Neural cell (in vitro differentiated cells): ENCODE data around the gene OR6C65. TPM values are rescaled to one million over a fixed set of nuclear protein-coding genes. Genes with fewer than 3 reads are reported as not detected.
"Not testable (repeated sequence)": the region's sequence is repeated elsewhere in the genome, so short reads cannot be mapped to it uniquely, and the experiment has no call there.

Experiments
- H2AFZ ChIP-seq: fragments of 200-600, 300-800 bp; sonication (generic), shearing (Covaris generic); 2 replicates; pipeline ENCODE4 v1.6.0; 2014; ENCODE audit warnings: low read depth, mild to moderate bottlenecking, antibody characterized with exemption, low read length, moderate library complexity
- H3F3A ChIP-seq: fragments of 200-600 bp; shearing (Covaris generic); 2 replicates; pipeline ENCODE4 v1.6.1; 2016; ENCODE audit warnings: mild to moderate bottlenecking, moderate library complexity, mixed read lengths, antibody characterized with exemption, low read length; ENCODE audit not compliant: insufficient read depth, poor library complexity, severe bottlenecking
- H3K27ac ChIP-seq: fragments of 200-600, 300-800 bp; sonication (generic), shearing (Covaris generic); 2 replicates; pipeline ENCODE4 v1.5.1; 2014; ENCODE audit warnings: mild to moderate bottlenecking, low read length, moderate library complexity
- H3K27me3 ChIP-seq: fragments of 300-800, 200-600 bp; sonication (generic), shearing (Covaris generic); 2 replicates; pipeline ENCODE4 v1.6.0; 2014; ENCODE audit warnings: mild to moderate bottlenecking, low read depth, low read length, moderate library complexity; ENCODE audit not compliant: insufficient read depth
- H3K36me3 ChIP-seq: fragments of 300-800, 200-600 bp; sonication (generic), shearing (Covaris generic); 2 replicates; pipeline ENCODE4 v1.5.1; 2014; ENCODE audit warnings: mild to moderate bottlenecking, antibody characterized with exemption, low read length, moderate library complexity; ENCODE audit not compliant: insufficient read depth
- H3K4me2 ChIP-seq: fragments of 300-800, 200-600 bp; sonication (generic), shearing (Covaris generic); 2 replicates; pipeline ENCODE4 v1.6.0; 2014; ENCODE audit warnings: mild to moderate bottlenecking, low read length
- H3K4me3 ChIP-seq: fragments of 300-800, 200-600 bp; sonication (generic), shearing (Covaris generic); 2 replicates; pipeline ENCODE4 v1.5.1; 2014; ENCODE audit warnings: mild to moderate bottlenecking, low read length, moderate library complexity
- H3K79me2 ChIP-seq: fragments of 200-600 bp; shearing (Covaris generic); replicated peaks from 2 replicates; pipeline ENCODE4 v1.6.0; 2014; ENCODE audit warnings: mild to moderate bottlenecking, low read length, moderate library complexity; ENCODE audit not compliant: insufficient read depth
- H3K9ac ChIP-seq: fragments of 300-800, 200-600 bp; sonication (generic), shearing (Covaris generic); 2 replicates; pipeline ENCODE4 v1.6.1; 2016; ENCODE audit warnings: mild to moderate bottlenecking, low read length, mixed read lengths
- H3K9me2 ChIP-seq: fragments of 200-600 bp; shearing (Covaris generic); 2 replicates; pipeline ENCODE4 v1.6.1; 2016; ENCODE audit warnings: mild to moderate bottlenecking, low read length, mixed read lengths; ENCODE audit not compliant: insufficient read depth
- H3K9me3 ChIP-seq: fragments of 200-600, 300-800 bp; sonication (generic), shearing (Covaris generic); 2 replicates; pipeline ENCODE4 v1.6.1; 2016; ENCODE audit warnings: mild to moderate bottlenecking, mixed run types, low read length, moderate library complexity, mixed read lengths
- H4K20me1 ChIP-seq: fragments of 200-600 bp; shearing (Covaris generic); 2 replicates; pipeline ENCODE4 v1.6.1; 2016; ENCODE audit warnings: mild to moderate bottlenecking, mixed run types; ENCODE audit not compliant: insufficient read depth
- CTCF ChIP-seq: fragments of 450-650 bp; IDR thresholded peaks from 2 replicates; pipeline ENCODE4 v1.5.1; 2014; ENCODE audit warnings: antibody characterized with exemption, mild to moderate bottlenecking, moderate library complexity; ENCODE audit not compliant: poor library complexity, severe bottlenecking
- EP300 ChIP-seq: fragments of 450-650 bp; conservative IDR thresholded peaks from 2 replicates; pipeline ENCODE4 v1.6.1; 2014; ENCODE audit warnings: antibody characterized with exemption, mild to moderate bottlenecking, moderate library complexity; ENCODE audit not compliant: poor library complexity, severe bottlenecking
- EZH2 ChIP-seq: fragments of 200-600, 300-800 bp; shearing (Covaris generic), sonication (generic); IDR thresholded peaks from 2 replicates; pipeline ENCODE4 v1.6.1; 2014; ENCODE audit warnings: antibody characterized with exemption, low read length, borderline replicate concordance, mild to moderate bottlenecking; ENCODE audit not compliant: insufficient read depth, poor library complexity, severe bottlenecking
- MXI1 ChIP-seq: fragments of 450-650 bp; conservative IDR thresholded peaks from 2 replicates; pipeline ENCODE4 v1.6.1; 2014; ENCODE audit warnings: antibody characterized with exemption, mild to moderate bottlenecking; ENCODE audit not compliant: poor library complexity, severe bottlenecking
- POLR2AphosphoS5 ChIP-seq: IDR thresholded peaks from 2 replicates; pipeline ENCODE4 v1.6.1; 2012
- RAD21 ChIP-seq: fragments of 450-650 bp; conservative IDR thresholded peaks from 2 replicates; pipeline ENCODE4 v1.6.1; 2014; ENCODE audit warnings: antibody characterized with exemption, mild to moderate bottlenecking, moderate library complexity
- REST ChIP-seq: IDR thresholded peaks from 2 replicates; pipeline ENCODE4 v1.6.1; 2012; ENCODE audit warnings: borderline replicate concordance
- SMC3 ChIP-seq: fragments of 450-650 bp; conservative IDR thresholded peaks from 2 replicates; pipeline ENCODE4 v1.6.1; 2014; ENCODE audit warnings: antibody characterized with exemption, mild to moderate bottlenecking, moderate library complexity; ENCODE audit not compliant: poor library complexity
- polyA plus RNA-seq: library from polyadenylated mRNA; depleted of rRNA; stranded (reverse); fragments of >200 nt; gene quantifications from 2 replicates; pipeline ENCODE4 v1.2.3, GENCODE V29; 2014

The OR6C65 gene
- polyA plus RNA-seq, 1 donor from 2014 or later, result not detected

GRCh38 chr12:55428331-55429243 is 28.3 kb downstream of the OR6C65 start:
- Histone ChIP-seq H3K9me3 (no peaks in the 10 kb centered on the region), H2AFZ (no peak overlapping the region), H3K27ac (no peak overlapping the region)

GRCh38 chr12:55441233-55441632 is 40.9 kb downstream of the OR6C65 start:
- H3K4me3 ChIP-seq, H3K9me3 ChIP-seq, H3F3A ChIP-seq, H3K36me3 ChIP-seq, H3K79me2 ChIP-seq, H3K27ac ChIP-seq, H3K9ac ChIP-seq, H4K20me1 ChIP-seq, H3K4me2 ChIP-seq, H2AFZ ChIP-seq, H3K9me2 ChIP-seq, H3K27me3 ChIP-seq: not testable (repeated sequence)

More at GRCh38 chr12:55428331-55429243, 28.3 kb downstream of the OR6C65 start:
- Histone ChIP-seq H3K79me2 (no peaks in the 10 kb centered on the region), H3K9me2 (no peaks in the 10 kb centered on the region), H3K9ac (no peak overlapping the region), H3K4me2 (no peak overlapping the region), H3K27me3 (no peaks in the 10 kb centered on the region), H3K36me3 (no peaks in the 10 kb centered on the region), H3F3A (no peaks in the 10 kb centered on the region), H4K20me1 (no peaks in the 10 kb centered on the region), H3K4me3 (no peak overlapping the region)
- TF ChIP-seq CTCF (no peak), POLR2AphosphoS5 (no peak), EP300 (no peak), MXI1 (no peak)

- no peaks in the 10 kb centered on the region for H4K20me1 ChIP-seq
- no peak within 1 kb of the TSS for H3K9ac ChIP-seq
- no peak within 1 kb of the TSS for H2AFZ ChIP-seq
- no peak for TF ChIP-seq RAD21
- no peak for TF ChIP-seq EZH2
- TF ChIP-seq SMC3, result no peak
- TF ChIP-seq REST, result no peak
- no peak for TF ChIP-seq MXI1
- no peak for TF ChIP-seq EP300
- no peaks in the 10 kb centered on the region for H3F3A ChIP-seq
- H3K79me2 ChIP-seq, result no peaks in the 10 kb centered on the region
- no peaks in the 10 kb centered on the region for H3K9me3 ChIP-seq
- H3K4me3 ChIP-seq, result no peak within 1 kb of the TSS
- H3K27ac ChIP-seq, result no peak within 1 kb of the TSS
- no peaks in the 10 kb centered on the region for H3K9me2 ChIP-seq
- no peaks in the 10 kb centered on the region for H3K27me3 ChIP-seq
- H3K4me2 ChIP-seq, result no peak within 1 kb of the TSS
- no peaks in the 10 kb centered on the region for H3K36me3 ChIP-seq
Measured at GRCh38 chr12:55443776-55444175, 43.4 kb downstream of the OR6C65 start, which contains the start of gene OR6C2. Gene OR6C2, plus strand, starts transcription at chr12:55444076. Its CDS starts 8,138 bp downstream, at chr12:55452214.
